ENCODE results near the gene CFAP299.
A peak's percentile ranks its signal among the peaks of the same experiment; 100 is the strongest.

CFAP299 gene

DNA sequence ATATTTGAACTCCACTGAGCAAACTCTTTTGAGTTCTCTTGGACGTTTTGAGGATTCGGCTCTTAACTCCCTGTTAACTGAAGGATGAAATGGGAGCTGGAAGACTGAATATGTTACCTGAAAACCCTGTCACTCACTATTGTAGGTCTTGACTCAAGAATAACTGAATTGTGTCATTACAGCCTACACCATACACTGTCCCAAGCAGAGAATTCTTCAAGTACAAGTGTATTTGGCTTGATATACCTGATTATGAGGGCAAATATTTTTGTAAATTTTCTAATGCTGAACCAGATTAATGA is 276.1 kb downstream of the CFAP299 start:
- Histone ChIP-seq H3K4me3 (ENCODE audit: insufficient read depth, low read length, poor library complexity, severe bottlenecking) (no peak overlapping the region), H3F3A (ENCODE audit: insufficient read depth) (peaks cover 31% of the 10 kb centered on the region), H3K9ac (ENCODE audit: low read length) (peak overlapping the region; percentile 48), H4K20me1 (ENCODE audit: low read depth, low read length) (no peaks in the 10 kb centered on the region), H3K27ac (ENCODE audit: low read depth, low read length) (peak overlapping the region; percentile 100), H3K36me3 (ENCODE audit: low read length) (0 out of 2 replicates have a peak, but pooled peaks cover 3% of the 10 kb centered on the region), H3K27me3 (ENCODE audit: low read length) (no peaks in the 10 kb centered on the region), H2AFZ (ENCODE audit: low read depth, low read length, severe bottlenecking) (no peak overlapping the region), H3K9me2 (replicated peaks; ENCODE audit: insufficient read depth, low read length) (no peaks in the 10 kb centered on the region), H3K79me2 (ENCODE audit: insufficient read depth, low read length) (no peaks in the 10 kb centered on the region), H3K9me3 (ENCODE audit: insufficient read depth, low read length) (no peaks in the 10 kb centered on the region), H3K4me2 (ENCODE audit: low read depth, low read length, poor library complexity, severe bottlenecking) (peak overlapping the region; percentile 92)
- TF ChIP-seq EZH2phosphoT487 (conservative IDR thresholded peaks at IDR 0.05; ENCODE audit: low read length) (no peak), CTCF (IDR thresholded peaks at IDR 0.05; ENCODE audit: insufficient read depth, low read length, poor library complexity, severe bottlenecking) (no peak)

- no peaks in the 10 kb centered on the region for H3K9me3 ChIP-seq (ENCODE audit: insufficient read depth, low read length)
- H3K4me2 ChIP-seq (ENCODE audit: low read depth, low read length, poor library complexity, severe bottlenecking) = peak overlapping the region; percentile 92
- no peaks in the 10 kb centered on the region for H3K79me2 ChIP-seq (ENCODE audit: insufficient read depth, low read length)
- H2AFZ ChIP-seq (ENCODE audit: low read depth, low read length, severe bottlenecking) = peak overlapping the region; percentile 64
- TF ChIP-seq CTCF (IDR thresholded peaks at IDR 0.05; ENCODE audit: insufficient read depth, low read length, poor library complexity, severe bottlenecking) (no peak), EZH2phosphoT487 (conservative IDR thresholded peaks at IDR 0.05; ENCODE audit: low read length) (no peak)
- no peak overlapping the region for H3K4me3 ChIP-seq (ENCODE audit: insufficient read depth, low read length, poor library complexity, severe bottlenecking)
- H3K27ac ChIP-seq (ENCODE audit: low read depth, low read length) = peak overlapping the region; percentile 100
- peaks cover 31% of the 10 kb centered on the region for H3F3A ChIP-seq (ENCODE audit: insufficient read depth)
- H3K36me3 ChIP-seq (ENCODE audit: low read length) = 0 out of 2 replicates have a peak, but pooled peaks cover 3% of the 10 kb centered on the region
- peak overlapping the region; percentile 48 for H3K9ac ChIP-seq (ENCODE audit: low read length)
- no peaks in the 10 kb centered on the region for H4K20me1 ChIP-seq (ENCODE audit: low read depth, low read length)
- no peaks in the 10 kb centered on the region for H3K9me2 ChIP-seq (replicated peaks; ENCODE audit: insufficient read depth, low read length)
- no peaks in the 10 kb centered on the region for H3K27me3 ChIP-seq (ENCODE audit: low read length)
Observed at GRCh38 chr4:80613470-80613869, 277.9 kb downstream of the CFAP299 start.

DNA sequence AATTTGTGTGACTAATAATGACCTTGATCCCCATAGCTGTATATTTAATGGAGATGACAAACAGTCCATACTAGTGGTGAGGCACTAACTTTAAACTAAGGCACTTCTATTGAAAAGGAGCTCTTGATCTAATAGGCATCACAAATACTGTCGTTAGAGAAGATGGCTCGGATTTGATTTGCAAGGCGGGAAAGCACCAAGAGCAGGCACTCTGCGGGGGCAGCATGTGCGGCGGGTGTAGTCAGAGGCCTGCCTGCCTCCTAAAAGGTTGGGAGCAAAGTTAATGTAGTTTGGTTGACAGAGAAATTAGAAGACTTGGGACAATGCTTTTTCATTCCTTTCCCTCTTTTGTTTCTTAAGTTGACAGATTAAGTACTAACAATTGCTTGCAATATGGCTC is 278.8 kb downstream of the CFAP299 start:
- Histone ChIP-seq H3K9me3 (ENCODE audit: insufficient read depth, low read length) (no peaks in the 10 kb centered on the region), H3K9ac (ENCODE audit: low read length) (peak overlapping the region; percentile 48; the same call in 1 of the 2 replicates), H3K4me3 (ENCODE audit: insufficient read depth, low read length, poor library complexity, severe bottlenecking) (no peak overlapping the region), H3K4me2 (ENCODE audit: low read depth, low read length, poor library complexity, severe bottlenecking) (peak overlapping the region; percentile 92), H3F3A (ENCODE audit: insufficient read depth) (peaks cover 31% of the 10 kb centered on the region), H3K79me2 (ENCODE audit: insufficient read depth, low read length) (no peaks in the 10 kb centered on the region), H3K27ac (ENCODE audit: low read depth, low read length) (peak overlapping the region; percentile 100), H3K36me3 (ENCODE audit: low read length) (0 out of 2 replicates have a peak, but pooled peaks cover 3% of the 10 kb centered on the region), H2AFZ (ENCODE audit: low read depth, low read length, severe bottlenecking) (no peak overlapping the region), H3K9me2 (replicated peaks; ENCODE audit: insufficient read depth, low read length) (no peaks in the 10 kb centered on the region), H4K20me1 (ENCODE audit: low read depth, low read length) (no peaks in the 10 kb centered on the region), H3K27me3 (ENCODE audit: low read length) (no peaks in the 10 kb centered on the region)
- TF ChIP-seq EZH2phosphoT487 (conservative IDR thresholded peaks at IDR 0.05; ENCODE audit: low read length) (no peak), CTCF (IDR thresholded peaks at IDR 0.05; ENCODE audit: insufficient read depth, low read length, poor library complexity, severe bottlenecking) (no peak)
